T-helper 1 cell treated with Interleukin-12 subunit alpha and Interleukin-12 subunit beta and Interleukin-4 antibody, amounts not matched to agents 30 ng/mL and 1 ng/mL, for 36 hours (primary cell): Measurements from ENCODE around the gene CWF19L1. TPM values are rescaled to one million over a fixed set of nuclear protein-coding genes. Genes with fewer than 3 reads are reported as not detected.

Experiments used
- intact Hi-C: fragments of 100-400 bp; cut with micrococcal nuclease; formaldehyde crosslinking; loops from one replicate; pipeline ENCODE4 v1.15.1; 2024
- total RNA-seq: library from RNA; stranded (reverse); gene quantifications from 2 replicates; pipeline ENCODE4 v1.2.3, GENCODE V29; 2022

Gene CWF19L1
- total RNA-seq, 1 donor from 2014 or later: 42.0 TPM

DNA sequence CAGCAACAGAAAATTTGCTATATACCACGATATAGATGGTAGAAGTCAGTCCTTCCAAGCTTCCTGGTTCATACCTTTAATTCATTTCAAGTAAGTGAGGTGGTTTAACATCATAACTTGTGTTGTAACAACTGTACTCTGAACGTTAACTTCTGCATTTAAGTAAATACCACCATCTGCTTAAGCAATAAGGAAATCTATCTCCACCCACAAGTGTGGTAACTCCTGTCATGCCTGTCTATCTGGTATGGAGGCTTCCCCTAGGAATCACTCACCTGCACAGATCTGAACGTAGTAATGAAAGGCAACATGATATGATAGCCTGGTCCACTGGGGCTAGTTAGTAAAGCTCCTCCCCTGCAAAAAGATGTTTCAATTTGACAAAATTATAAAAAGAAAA lies 84.0 kb downstream of the CWF19L1 start:
- intact Hi-C loops: loop anchor here (1.0 kb wide), 1 partner anchor 9 kb away; no protein-coding TSS in a partner anchor

GRCh38 chr10:100182908-100183307 lies 84.5 kb downstream of the CWF19L1 start:
- intact Hi-C loops: loop anchor here (1.0 kb wide), 1 partner anchor 9 kb away; no protein-coding TSS in a partner anchor

Other genes starting within 250 kb of the CWF19L1 start
- gene CPN1, start 185.8 kb downstream of the CWF19L1 start, total RNA-seq: not detected in 2 replicates
- 14.1 and 17.2 TPM in 2 replicates for gene ERLIN1, start 81.6 kb downstream of the CWF19L1 start, total RNA-seq
- 29.7 and 30.3 TPM in 2 replicates for gene CHUK, start 38.0 kb downstream of the CWF19L1 start, total RNA-seq
- gene BLOC1S2, start 19.0 kb upstream of the CWF19L1 start, total RNA-seq: 56.3 and 63.2 TPM in 2 replicates
- 0.20 and 0.24 TPM in 2 replicates for gene PKD2L1, start 62.6 kb upstream of the CWF19L1 start, total RNA-seq
- 123 and 125 TPM in 2 replicates for gene SCD, start 79.6 kb upstream of the CWF19L1 start, total RNA-seq
- gene WNT8B, start 195.4 kb upstream of the CWF19L1 start, total RNA-seq: 0.20 TPM in 1 of 2 replicates, not detected in the other